Colonic mucosa (tissue), 4 donors: ENCODE results near the gene CD55. TPM values are rescaled to one million over a fixed set of nuclear protein-coding genes. Genes with fewer than 3 reads are reported as not detected.

ENCODE experiments used
- DNase-seq: peaks from one replicate; pipeline ENCODE4 v3.0.0-alpha.2; 2020
- H3K27ac ChIP-seq: fragments of 200-600 bp; one replicate; pipeline ENCODE4 v1.8.0; 2021
- H3K27me3 ChIP-seq: fragments of 200-600 bp; one replicate; pipeline ENCODE4 v1.8.0; 2021
- H3K36me3 ChIP-seq: fragments of 200-600 bp; one replicate; pipeline ENCODE4 v1.8.0; 2021
- H3K4me1 ChIP-seq: fragments of 200-600 bp; one replicate; pipeline ENCODE4 v1.8.0; 2021; ENCODE audit warnings: mild to moderate bottlenecking
- H3K4me3 ChIP-seq: fragments of 200-600 bp; one replicate; pipeline ENCODE4 v1.8.0; 2021
- H3K9ac ChIP-seq, 2 donors: one replicate each; pipeline ENCODE4 v1.7.0; 2013; ENCODE audit warnings: control low read depth in 2 of 2, low read depth in 2 of 2, low read length in 2 of 2
- H3K9me3 ChIP-seq: fragments of 200-600 bp; one replicate; pipeline ENCODE4 v1.8.0; 2021
- intact Hi-C: fragments of 100-400 bp; cut with DNase I; formaldehyde crosslinking; loops from one replicate; pipeline ENCODE4 v1.14.1; 2022
- total RNA-seq, 2 donors: library from RNA; stranded (reverse); fragmentation: NEBNext Ultra II Directional in 1 of 2; extraction: Animal tissue kit (Norgen Biotek cat#: 25700) in 1 of 2; gene quantifications; one replicate each; pipeline ENCODE4 v1.2.1, GENCODE V29; 2021
- TF ChIP-seq, protein P1 (sequence below): fragments of 200-600 bp; IDR thresholded peaks from one replicate; pipeline ENCODE4 v1.8.0; 2022; ENCODE audit warnings: antibody characterized with exemption, mild to moderate bottlenecking
- donor health status: healthy.
- donor health status: DM: no; HTN: no; CAD: no.
- donor health status: DM: no; HTN: no; CAD: no.

CD55 gene
- total RNA-seq, 2 donors from 2014 or later: 49.4 to 70.7 TPM

DNA sequence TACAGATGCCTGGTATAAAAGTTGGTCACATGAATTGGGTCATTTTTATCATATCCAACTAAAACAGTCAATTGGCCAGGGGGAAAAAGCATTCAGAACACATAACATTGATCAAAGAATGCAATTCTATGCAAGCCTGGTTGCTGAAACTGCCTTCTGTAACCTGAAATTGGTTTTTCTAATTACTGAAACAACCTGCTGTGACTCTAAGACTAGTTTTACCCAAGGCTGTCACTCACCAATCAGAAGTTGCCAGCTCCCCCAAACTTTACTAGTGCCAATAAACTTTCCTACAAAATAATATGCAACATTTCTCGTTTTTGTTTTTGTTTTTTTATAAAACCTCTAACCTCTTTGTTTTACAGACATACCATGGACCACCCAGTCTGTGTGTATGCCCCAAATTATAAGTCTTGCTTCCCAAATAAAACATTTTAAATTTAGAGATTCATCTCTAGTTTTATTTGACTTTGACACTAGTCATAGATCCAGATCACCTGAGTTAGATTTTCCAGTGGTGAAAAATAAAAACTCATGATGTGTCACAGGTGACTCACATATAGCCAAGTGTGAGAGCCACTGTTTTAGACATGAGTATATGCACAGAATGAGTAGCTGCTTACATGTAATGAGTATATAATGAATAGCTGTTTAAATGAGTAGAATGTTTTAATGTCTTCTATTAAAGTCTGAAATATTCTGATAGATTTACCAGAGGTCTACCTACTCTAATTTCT is 68.4 kb downstream of the CD55 start:
- TF ChIP-seq, protein P1, sequence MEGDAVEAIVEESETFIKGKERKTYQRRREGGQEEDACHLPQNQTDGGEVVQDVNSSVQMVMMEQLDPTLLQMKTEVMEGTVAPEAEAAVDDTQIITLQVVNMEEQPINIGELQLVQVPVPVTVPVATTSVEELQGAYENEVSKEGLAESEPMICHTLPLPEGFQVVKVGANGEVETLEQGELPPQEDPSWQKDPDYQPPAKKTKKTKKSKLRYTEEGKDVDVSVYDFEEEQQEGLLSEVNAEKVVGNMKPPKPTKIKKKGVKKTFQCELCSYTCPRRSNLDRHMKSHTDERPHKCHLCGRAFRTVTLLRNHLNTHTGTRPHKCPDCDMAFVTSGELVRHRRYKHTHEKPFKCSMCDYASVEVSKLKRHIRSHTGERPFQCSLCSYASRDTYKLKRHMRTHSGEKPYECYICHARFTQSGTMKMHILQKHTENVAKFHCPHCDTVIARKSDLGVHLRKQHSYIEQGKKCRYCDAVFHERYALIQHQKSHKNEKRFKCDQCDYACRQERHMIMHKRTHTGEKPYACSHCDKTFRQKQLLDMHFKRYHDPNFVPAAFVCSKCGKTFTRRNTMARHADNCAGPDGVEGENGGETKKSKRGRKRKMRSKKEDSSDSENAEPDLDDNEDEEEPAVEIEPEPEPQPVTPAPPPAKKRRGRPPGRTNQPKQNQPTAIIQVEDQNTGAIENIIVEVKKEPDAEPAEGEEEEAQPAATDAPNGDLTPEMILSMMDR: no peak
- H3K9me3 ChIP-seq: no peaks in the 10 kb centered on the region
- H3K4me1 ChIP-seq: no peaks in the 10 kb centered on the region
- H3K27me3 ChIP-seq: no peaks in the 10 kb centered on the region
- no peak for DNase-seq
- no peak overlapping the region for H3K9ac ChIP-seq
- no peak overlapping the region for H3K27ac ChIP-seq
- intact Hi-C loops: no loop called here
- H3K4me3 ChIP-seq: no peak overlapping the region
- no peaks in the 10 kb centered on the region for H3K36me3 ChIP-seq

DNA sequence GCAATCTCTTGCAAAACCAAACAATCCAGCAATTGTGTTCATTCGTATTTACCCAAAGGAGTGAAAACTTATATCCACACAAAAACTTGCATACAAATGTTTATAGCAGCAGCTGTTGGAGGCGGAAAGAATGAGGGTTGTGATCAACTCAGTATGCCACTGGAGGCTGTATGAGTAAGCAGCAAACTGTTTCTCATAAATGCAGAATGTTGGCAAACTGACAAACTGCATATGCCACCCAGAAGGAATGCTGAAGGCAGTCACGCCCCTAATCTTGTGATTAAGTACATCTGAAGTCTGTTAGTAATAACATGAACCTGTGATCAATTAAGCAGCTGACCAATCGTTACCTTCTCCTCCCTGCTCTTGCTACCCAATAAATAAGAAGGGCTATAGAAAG is 72.1 kb downstream of the CD55 start:
- Histone ChIP-seq H3K27ac (no peak overlapping the region), H3K36me3 (no peaks in the 10 kb centered on the region), H3K4me1 (no peaks in the 10 kb centered on the region), H3K9ac (no peak overlapping the region), H3K4me3 (no peak overlapping the region), H3K9me3 (no peaks in the 10 kb centered on the region), H3K27me3 (no peaks in the 10 kb centered on the region)
- intact Hi-C loops: no loop called here
- TF ChIP-seq, protein P1: no peak
- no peak for DNase-seq

GRCh38 chr1:207396168-207396746 is 74.8 kb downstream of the CD55 start:
- Histone ChIP-seq H3K9ac (no peak overlapping the region), H3K27ac (no peak overlapping the region), H3K4me1 (no peaks in the 10 kb centered on the region), H3K4me3 (no peak overlapping the region), H3K36me3 (no peaks in the 10 kb centered on the region), H3K27me3 (no peaks in the 10 kb centered on the region), H3K9me3 (no peaks in the 10 kb centered on the region)
- no peak for DNase-seq
- intact Hi-C loops: no loop called here
- TF ChIP-seq, protein P1: no peak

DNA sequence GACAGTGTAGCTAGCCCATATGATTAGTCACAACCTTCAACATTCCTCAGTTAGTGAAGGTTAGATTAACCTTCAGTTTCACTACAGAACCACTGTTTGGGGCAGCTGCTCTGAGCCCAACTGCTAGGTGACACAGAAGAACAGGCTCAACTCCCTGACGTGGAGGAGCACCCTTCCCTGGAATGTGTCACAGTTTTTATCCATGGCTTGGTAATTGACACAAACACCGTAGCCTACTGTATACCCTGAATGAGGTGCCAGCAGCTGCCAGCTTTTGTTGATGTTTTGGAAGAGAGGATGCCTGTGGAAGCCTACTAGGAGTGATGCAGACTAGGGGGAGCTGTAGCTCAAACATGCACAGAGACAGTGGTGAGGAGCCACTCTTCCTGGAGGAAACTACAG is 76.0 kb downstream of the CD55 start:
- Histone ChIP-seq H3K4me1 (no peaks in the 10 kb centered on the region), H3K9ac (no peak overlapping the region), H3K27ac (no peak overlapping the region), H3K27me3 (no peaks in the 10 kb centered on the region), H3K36me3 (no peaks in the 10 kb centered on the region), H3K9me3 (no peaks in the 10 kb centered on the region), H3K4me3 (no peak overlapping the region)
- no peak for DNase-seq
- TF ChIP-seq, protein P1: no peak
- intact Hi-C loops: no loop called here

- no peak for DNase-seq
- Histone ChIP-seq H3K36me3 (no peaks in the 10 kb centered on the region), H3K27ac (no peak overlapping the region), H3K9me3 (no peaks in the 10 kb centered on the region), H3K9ac (no peak overlapping the region), H3K4me1 (no peaks in the 10 kb centered on the region), H3K4me3 (no peak overlapping the region), H3K27me3 (no peaks in the 10 kb centered on the region)
- TF ChIP-seq, protein P1: no peak
- intact Hi-C loops: no loop called here
Observed at GRCh38 chr1:207398986-207399385, 77.5 kb downstream of the CD55 start.
